HG02763 (cell line): Measurements from ENCODE around the gene SMAD3.

ENCODE experiments used
- ATAC-seq: cut with Tn5 transposase; IDR thresholded peaks from one replicate; pipeline ENCODE4 v1.9.1; 2021; ENCODE audit warnings: mild to moderate bottlenecking, moderate library complexity; ENCODE audit not compliant: unreplicated experiment

SMAD3 gene

DNA sequence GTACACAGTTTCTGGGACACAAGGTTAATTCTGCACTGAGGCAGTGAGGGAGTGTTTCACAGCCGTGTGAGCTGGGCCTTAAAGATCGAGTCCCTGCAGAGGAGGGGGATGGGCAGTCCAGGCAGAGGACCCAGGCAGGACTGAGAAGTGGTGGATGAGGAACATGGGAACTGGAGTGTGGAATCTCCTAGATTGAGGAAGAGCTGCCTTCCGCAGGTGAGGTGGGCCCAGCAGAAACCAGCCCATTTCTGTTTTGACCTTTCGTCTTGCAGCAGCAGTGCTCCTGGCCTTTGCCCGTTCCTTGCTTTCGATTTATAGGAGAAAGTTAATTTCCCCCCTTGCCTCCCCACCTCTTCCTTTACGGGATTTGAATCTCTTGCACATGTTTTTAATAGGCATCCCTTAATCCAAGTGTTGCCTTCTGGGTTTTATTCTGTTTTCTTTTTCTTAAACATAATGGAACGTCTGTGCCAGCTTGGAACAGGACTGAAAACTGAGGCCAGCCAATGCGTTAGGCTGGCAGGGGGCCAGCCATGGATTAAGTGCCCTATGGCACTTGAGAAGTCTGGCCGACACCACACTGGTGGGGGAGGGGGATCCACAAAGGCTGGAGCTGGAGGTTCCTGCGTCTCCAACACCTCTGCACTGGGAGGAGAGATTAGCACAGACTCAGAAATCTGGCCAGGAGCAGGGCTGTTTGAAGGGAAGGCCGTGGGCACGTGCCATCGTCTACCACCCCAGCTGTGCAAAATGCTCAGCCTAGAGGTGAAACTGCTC lies 111.0 kb downstream of the SMAD3 start:
- no peak for ATAC-seq

DNA sequence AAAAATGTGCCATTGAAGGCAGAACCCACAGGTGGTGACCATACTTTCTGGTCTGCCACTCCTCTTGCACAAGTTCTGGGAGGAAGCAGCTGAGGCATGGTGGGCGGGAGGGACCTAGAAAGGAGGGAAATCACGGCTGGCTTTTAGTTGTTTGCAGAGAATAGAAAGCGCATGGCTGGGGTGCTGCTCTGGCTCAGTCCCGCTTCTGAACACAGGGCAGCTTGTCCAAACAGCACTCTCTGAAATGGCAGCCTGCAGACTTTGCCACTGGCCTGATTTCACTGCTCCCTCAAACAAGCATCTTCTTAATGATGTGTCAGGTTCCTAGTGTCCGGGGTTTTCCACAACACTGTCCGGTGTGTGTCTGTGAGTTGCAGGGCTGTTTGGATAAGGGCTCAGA lies 112.3 kb downstream of the SMAD3 start:
- no peak for ATAC-seq

DNA sequence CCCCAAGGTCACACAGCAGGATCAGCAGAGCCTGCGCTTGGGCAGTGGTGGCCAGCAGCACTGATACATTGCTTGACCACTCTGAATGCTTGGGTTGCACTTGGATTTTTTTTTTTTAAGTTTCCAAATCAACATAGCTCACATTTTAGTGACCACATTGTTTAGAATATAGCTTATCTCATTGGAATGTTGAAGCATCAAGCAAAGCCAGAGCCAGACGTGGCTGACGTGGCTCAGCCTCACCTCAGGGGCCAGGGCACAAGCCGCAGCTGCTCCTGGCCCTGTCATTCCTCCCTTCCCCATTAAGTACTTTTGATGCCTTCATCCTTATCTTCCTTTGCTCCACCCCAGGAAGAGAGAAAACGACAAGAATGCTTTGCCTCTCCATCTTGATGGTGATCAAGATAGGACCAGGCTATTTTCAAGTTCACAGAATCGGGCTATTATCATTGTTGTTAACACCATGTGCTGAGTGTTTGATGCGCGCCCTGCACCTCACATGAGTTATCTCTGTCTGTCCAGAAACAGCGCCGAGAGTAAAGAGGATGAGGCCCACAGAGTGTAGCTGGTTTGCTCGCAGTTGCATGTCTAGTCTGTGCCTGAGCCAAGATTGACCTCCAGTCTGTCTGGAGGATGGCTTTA lies 113.3 kb downstream of the SMAD3 start:
- ATAC-seq, result no peak

DNA sequence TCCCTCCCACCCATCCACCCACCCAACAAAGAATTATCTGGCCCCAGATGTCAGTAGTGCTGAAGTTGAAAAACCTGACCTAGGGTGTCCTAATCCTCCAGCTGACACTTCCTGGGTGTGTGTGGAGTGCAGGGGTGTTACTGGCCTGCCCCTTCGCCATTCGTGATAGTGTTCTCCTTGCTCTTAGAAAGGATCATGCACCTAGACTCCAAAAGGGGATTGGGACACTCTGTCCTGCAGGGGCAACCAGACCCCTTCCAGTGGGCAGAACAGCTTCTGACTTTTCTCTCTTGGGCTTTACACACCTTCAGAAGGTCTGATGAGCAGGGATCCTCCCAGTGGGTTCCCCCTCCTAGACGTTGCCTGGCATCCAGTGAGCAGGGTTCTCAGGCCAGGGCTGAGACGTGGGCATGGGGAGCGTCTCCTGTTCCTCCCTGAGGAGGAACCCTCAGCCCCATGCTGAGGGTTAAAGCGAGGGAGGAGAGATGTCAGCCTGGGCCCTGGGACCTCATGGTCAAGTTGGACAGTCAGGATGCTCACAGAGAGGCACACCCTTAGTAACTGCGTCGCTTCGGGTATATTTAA lies 114.1 kb downstream of the SMAD3 start:
- ATAC-seq, result no peak

DNA sequence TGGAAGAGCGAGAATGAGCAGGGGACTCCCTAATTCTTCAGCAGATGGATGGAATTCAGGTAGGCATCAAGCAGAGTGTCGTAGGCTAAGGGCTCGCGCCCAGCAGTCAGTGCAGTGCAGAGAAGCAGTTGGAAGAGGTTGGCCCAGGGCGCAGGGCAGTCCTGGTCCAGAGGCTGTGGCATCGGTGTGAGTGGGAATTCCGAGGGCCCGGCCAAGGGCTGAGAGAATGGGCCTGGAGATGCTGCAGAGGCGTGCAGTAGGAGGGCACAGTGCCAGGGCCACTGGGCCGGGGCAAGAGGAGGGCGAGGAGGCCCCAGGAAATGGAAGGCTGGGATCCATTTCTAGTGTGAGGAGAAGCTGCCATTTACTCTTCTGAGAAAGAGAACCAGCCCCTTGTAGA lies 114.6 kb downstream of the SMAD3 start:
- no peak for ATAC-seq

DNA sequence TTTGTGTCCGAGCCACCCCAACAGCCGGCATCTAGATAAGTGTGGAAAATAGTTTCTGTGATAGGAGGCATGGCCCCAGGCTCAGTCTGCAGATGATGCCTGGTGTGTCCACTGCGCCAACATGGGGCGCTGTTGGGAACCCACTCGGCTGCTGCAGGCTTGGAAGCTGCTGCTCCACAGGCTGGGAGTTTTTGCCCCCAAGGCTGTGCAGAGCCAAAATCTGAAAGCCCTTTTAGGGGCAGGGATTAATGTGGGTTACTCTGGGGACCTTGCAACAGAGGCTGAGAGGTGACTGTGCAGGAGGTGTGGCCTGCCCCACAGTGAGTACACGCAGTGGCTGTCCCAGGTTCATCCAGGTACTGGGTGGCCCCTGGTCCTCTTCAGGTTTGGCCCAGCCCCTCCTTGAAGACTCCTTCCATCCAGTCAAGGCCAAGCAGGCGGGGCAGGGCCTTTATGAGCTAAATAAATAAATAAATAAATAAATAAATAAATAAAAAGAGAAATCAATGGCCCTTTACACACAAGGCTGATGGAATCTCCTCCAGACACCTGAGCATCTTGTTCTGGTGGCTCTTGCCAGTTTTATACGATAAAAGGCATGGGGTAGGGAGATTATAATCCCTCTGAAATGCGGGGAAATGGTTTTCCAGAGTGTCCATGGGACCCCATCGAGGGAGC lies 115.3 kb downstream of the SMAD3 start:
- no peak for ATAC-seq

- no peak for ATAC-seq
Measured at GRCh38 chr15:67181221-67181639, 115.8 kb downstream of the SMAD3 start.

DNA sequence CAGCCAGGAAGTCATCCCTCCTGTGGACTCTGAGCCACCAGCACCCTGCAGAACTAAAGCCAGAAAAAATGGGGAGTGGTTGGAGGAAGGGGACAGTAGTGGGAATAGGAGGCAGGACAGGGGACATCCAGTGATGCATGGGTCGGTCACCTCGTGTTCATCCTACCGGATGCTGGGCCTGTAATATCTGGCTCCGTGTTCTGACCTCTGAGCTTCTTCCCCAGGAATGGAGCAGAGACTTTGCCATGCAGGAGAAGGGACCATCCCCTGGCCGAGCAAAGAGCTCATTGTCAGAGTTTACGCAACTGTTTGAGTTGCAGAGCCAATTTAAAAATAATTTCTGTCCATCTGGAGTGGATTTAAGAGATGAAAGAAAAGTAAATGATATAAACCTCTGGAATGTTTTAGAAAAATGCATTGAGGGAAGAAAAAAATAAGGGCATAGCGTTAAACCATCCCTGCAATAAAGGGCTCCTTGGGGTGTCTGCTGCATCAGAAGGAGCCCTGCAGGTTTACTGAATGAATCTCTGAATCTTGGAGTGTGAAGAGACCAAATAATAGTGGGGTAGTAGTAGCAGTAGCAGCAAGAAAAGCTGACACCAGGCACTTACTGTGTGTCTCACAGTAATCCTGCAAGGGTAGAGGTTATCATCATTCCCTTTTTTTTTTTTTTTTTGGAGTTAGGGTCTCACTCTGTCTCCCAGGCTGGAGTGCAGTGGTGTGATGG lies 118.2 kb downstream of the SMAD3 start:
- ATAC-seq, result no peak

DNA sequence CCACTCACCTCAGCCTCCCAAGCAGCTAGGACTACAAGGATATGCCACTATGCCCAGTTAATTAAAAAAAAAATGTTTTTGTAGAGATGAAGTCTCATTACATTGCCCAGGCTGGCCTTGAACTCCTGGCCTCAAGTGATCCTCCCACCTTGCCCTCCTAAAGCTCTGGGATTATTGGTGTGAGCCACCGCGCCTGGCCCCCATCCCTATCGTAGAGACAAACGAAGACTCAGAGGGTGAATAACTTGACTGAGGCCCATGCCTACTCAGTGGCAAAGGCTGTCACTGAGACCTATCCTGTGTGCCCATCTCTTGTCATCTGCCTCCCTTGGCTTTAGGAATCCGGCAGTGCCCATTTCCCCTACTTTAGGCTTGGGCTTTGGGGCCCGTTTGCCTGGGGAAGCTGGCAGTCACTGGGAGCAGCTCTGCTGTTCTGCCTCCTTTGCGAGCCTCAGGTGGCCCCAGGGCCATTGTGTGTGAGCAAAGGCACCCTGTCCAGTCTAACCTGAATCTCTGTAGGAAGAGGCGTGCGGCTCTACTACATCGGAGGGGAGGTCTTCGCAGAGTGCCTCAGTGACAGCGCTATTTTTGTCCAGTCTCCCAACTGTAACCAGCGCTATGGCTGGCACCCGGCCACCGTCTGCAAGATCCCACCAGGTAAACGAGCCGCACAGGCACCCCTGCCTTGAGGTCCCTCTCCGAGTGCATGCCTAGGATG lies 119.0 kb downstream of the SMAD3 start:
- ATAC-seq, result no peak

DNA sequence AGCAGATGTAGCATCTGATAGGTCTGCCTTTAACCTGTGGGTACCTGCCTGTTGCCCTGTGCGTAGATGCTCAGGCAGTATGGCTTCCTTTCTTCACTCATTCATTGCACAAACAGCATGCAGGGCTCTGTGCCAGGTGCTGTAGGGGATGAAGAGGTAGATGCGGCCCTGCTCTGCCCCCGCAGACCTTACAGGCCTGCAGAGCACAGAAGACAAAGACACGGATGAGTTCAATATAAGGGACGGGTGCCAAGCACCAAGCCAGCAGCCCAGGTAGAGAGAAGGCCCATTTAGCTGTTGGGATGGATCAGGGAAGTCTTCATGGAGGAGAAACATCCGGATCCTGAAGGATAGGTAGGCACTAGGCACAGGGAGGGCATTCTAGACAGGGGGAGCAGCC lies 119.6 kb downstream of the SMAD3 start:
- no peak for ATAC-seq

- ATAC-seq, result no peak
Measured at GRCh38 chr15:67185621-67186225, 120.3 kb downstream of the SMAD3 start.

GRCh38 chr15:67186226-67186649 lies 120.8 kb downstream of the SMAD3 start:
- no peak for ATAC-seq

GRCh38 chr15:67186688-67187087 lies 121.3 kb downstream of the SMAD3 start:
- no peak for ATAC-seq

GRCh38 chr15:67187351-67187854 lies 122.0 kb downstream of the SMAD3 start:
- ATAC-seq, result no peak

GRCh38 chr15:67188551-67189218 lies 123.3 kb downstream of the SMAD3 start:
- ATAC-seq, result no peak

GRCh38 chr15:67189326-67190051 lies 124.1 kb downstream of the SMAD3 start:
- ATAC-seq, result no peak

DNA sequence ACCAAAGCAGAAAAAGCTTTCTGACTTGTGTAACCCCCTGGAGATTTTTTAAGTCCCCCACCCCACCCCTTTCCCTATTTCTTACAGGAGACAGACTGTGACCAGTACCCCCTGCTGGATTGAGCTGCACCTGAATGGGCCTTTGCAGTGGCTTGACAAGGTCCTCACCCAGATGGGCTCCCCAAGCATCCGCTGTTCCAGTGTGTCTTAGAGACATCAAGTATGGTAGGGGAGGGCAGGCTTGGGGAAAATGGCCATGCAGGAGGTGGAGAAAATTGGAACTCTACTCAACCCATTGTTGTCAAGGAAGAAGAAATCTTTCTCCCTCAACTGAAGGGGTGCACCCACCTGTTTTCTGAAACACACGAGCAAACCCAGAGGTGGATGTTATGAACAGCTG lies 124.9 kb downstream of the SMAD3 start:
- no peak for ATAC-seq

DNA sequence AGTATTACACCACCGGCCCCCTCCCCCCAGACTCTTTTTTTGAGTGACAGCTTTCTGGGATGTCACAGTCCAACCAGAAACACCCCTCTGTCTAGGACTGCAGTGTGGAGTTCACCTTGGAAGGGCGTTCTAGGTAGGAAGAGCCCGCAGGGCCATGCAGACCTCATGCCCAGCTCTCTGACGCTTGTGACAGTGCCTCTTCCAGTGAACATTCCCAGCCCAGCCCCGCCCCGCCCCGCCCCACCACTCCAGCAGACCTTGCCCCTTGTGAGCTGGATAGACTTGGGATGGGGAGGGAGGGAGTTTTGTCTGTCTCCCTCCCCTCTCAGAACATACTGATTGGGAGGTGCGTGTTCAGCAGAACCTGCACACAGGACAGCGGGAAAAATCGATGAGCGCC lies 125.4 kb downstream of the SMAD3 start:
- ATAC-seq, result no peak
